Activated T-cell treated with anti-CD3 and anti-CD28 coated beads for 4 hours (primary cell): ENCODE data around the gene SMARCD3.

ENCODE experiments used
- DNase-seq: peaks from one replicate; pipeline ENCODE4 v3.0.0-alpha.2; 2020

Gene SMARCD3

GRCh38 chr7:151272405-151272804 is 23.9 kb upstream of the SMARCD3 start:
- no peak for DNase-seq

- no peak for DNase-seq
Measured at GRCh38 chr7:151271699-151272355, 23.3 kb upstream of the SMARCD3 start.

DNA sequence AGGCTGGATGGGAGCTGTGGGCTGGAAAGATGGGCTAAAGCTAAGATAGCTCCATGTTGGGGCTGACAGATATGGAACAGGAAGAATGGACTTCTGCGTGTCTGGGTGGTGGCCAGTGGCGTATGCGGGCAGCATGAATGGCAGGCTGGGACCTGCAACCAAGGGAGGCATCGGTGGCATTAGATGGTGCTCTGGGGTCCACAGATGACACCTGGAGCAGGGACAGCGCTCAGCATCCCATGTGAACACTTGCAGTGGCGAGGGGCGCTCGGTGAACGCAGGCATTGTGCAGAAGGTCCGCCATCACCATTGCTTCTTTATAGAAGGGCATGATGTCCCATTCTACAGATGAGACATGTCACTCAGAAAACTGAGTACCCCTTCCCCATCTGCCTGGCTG is 21.0 kb upstream of the SMARCD3 start:
- DNase-seq: no peak

GRCh38 chr7:151265351-151265931 is 16.9 kb upstream of the SMARCD3 start:
- no peak for DNase-seq

GRCh38 chr7:151264615-151265014 is 16.1 kb upstream of the SMARCD3 start:
- DNase-seq: no peak

- DNase-seq: no peak
Measured at GRCh38 chr7:151261529-151261928, 13.0 kb upstream of the SMARCD3 start.

DNA sequence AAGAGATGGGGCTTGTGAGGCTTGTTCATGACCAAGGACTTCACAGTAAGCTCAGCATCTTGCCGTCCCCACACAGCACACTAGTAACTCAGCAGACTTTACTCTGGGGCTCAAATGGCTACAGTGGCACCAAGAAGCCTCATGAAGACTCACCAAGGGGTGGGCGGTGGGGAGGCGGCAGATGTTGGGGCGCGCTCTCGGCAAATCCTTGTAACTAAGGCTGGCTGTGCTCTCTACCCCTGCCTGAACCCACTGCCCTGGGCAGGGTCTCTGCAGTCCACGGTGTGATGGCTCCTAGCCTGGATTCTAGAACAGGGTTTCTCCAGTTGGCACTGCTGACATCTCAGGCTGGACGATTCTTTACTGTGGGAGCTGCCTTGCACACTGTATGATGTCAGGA is 12.4 kb upstream of the SMARCD3 start:
- DNase-seq: no peak

DNA sequence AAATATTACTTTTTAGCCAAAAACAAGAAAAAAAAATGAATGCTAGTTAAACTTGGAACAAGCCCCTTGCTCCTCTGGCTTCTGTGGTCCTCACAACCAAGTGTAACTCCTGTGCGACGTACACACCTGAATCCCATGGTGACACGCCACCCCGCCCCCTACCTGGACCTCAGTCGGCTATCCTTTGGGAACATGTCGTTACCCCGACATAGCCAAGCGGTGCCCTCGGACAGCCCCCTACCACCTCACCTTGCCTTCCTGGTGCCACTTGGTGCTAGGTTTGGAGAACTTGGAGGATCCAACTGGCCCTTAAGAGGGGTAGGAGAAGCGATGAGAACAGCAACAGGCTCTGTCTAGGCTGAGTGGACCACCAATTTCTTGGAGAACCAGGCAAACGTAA is 12.0 kb upstream of the SMARCD3 start:
- no peak for DNase-seq

- no peak for DNase-seq
Measured at GRCh38 chr7:151257990-151258389, 9.5 kb upstream of the SMARCD3 start.

DNA sequence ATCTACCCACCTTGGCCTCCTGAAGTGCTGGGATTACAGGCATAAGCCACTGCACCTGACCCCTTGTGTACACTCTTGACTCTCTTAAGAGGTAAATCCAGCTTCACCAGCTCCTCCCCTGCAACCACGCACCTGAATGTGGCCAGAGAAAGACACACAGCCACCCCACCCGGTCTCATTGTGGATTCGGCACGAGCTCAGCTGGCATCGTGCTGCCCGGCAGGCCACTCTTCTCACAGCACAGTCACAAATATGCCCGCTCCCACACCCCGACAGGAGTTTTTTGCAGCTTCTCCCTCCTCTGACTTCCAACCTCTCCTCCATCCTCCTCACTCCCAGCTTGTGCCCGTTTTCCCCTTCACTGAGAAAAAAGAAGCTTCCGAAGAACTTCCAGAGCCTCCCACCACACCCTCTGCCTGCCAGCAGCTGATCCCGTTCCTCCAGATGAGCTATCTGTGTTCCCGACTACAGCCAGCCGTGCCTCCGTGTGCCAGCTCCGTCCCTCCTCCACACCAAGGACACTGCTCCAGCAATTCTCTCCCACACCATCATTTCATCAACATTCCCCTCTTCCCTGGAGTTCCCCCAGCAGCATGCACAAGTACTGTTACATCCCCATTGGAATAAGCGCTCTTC is 8.0 kb upstream of the SMARCD3 start:
- DNase-seq: no peak

- no peak for DNase-seq
Measured at GRCh38 chr7:151255390-151255789, 6.9 kb upstream of the SMARCD3 start.

DNA sequence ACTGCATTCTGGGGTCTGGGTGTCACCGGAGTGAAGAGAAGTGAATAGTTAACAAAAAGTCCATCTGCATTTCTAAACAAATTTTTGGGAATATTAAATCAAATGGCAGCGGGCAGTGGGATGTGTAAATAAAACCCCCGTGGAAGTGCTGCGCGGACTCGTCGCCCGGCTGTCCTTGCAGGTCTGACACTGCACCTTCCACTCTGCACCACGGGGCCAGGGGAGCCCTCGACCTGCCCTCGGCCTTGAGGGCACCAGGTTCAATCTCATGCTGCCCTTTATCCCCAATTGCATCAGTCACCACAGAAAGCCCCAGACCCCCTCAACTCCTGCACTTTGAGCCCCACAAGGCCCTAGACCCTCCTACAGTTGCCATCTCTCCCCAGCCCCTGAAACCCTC is 6.4 kb upstream of the SMARCD3 start:
- DNase-seq: no peak

DNA sequence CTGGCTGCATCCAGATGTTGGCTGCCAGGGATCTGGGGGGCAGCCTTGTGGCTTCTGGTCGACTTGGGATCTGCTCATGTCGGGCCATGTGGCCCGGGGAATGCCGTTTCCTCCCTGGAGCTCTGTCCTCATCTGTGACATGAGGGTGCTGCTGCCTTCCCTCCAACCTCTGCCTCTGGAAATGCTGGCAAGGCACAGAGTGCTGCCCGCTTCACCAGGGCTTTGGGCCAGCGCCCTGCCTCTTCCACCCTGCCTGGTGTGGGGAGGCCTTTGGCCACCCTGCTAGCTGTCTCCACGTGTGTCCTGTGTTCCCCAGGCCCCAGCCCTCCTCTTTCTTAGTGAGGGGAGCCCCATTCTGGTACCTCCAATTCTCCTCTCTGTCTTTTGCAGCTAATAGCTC is 5.8 kb upstream of the SMARCD3 start:
- DNase-seq: no peak

DNA sequence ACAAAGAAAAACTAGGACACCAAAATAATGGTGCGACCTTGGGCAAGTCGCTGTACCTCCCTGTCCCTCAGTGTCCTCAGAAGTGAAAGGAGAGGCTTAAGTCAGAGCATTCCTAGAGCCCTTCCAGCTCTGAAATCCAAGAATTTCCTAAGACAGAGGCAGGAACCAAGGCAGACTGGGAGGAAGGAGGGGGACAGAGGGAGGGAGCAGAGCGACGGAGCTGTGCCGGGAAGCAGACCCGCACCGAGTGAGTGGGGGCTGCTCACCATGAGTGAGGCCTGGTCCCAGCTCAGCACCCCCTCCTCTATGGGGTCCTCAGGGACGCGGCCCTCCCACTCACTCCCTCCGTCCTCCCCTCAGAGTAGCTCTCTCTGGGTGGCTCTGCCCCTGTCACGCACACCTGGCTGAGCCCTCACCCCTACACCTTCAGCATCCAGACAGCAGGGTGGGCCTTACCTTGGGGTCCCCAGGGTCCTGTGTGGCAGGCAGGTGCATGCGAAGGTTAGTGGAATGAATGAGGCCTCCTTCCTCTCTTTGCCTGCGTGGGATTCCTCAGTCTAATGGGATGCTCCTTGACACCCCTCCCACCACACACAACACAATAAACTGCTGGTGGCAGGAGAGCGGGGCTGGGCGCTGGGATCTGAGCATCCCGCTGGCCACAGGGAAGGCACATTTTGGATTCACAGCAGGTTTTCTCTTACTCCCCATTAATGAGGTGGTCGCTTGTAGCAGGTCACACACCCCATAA is 4.6 kb upstream of the SMARCD3 start:
- no peak for DNase-seq

- DNase-seq: no peak
Measured at GRCh38 chr7:151252561-151252835, 4.0 kb upstream of the SMARCD3 start.

DNA sequence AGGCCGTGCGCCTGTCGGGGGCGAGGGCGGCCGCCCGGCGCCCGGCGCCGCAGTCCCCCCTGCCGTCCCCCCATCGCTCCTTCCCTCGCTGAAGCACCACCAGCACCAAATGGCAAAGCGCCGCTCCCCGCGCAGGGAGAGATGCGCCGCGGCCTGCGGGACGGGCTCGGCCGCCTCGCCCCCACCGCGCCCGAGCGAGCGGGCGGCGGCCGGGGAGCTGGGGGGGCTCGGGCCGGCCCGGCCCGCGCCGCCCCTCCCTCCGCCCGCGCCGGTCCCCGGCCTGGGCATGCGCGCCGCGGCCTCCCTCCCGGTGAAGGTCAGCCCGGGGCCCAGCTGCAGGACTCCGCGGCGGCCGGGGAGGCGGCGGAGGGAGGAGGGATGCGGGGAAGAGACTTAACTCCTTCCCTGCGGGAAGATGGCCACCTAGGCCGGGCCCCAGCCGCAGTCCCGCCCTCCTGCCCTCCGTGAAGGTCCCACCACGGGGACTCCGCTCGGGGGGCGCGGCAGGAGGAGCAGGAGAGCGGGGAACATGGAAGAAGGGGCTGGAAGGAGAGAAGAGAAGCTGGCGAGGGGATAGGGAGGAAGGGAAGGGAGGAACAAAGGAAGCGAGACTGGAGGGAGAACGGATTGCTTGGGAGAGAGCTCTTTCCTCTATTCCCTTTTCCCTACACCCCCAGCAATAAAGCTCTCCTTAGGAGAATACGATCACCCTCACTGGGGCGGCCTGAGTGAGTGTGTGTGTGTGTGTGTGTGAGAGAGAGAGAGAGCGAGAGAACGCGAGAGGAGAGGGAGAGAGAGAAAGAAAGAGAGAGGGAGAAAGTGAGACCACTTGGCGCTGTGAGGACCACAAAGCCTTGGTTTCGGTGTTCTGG is 3.4 kb upstream of the SMARCD3 start:
- DNase-seq: no peak

DNA sequence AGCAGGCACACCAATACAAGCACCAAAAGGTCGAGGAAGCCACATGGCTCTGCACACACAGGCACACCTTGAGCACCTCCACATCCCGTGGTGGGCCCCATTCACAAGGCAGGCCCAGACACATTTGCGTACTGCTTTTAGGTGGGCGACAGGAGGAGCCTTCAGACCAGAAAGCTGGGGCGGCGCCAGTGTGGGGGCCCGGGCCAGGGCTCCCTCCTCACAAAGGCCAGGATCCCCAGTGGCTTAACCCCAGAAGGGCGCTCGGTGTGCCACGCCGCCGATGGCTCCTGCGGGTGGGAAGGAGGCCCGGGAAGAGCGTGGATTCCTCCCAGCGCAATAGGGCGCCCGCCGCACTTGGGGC is 2.8 kb upstream of the SMARCD3 start:
- DNase-seq: no peak

DNA sequence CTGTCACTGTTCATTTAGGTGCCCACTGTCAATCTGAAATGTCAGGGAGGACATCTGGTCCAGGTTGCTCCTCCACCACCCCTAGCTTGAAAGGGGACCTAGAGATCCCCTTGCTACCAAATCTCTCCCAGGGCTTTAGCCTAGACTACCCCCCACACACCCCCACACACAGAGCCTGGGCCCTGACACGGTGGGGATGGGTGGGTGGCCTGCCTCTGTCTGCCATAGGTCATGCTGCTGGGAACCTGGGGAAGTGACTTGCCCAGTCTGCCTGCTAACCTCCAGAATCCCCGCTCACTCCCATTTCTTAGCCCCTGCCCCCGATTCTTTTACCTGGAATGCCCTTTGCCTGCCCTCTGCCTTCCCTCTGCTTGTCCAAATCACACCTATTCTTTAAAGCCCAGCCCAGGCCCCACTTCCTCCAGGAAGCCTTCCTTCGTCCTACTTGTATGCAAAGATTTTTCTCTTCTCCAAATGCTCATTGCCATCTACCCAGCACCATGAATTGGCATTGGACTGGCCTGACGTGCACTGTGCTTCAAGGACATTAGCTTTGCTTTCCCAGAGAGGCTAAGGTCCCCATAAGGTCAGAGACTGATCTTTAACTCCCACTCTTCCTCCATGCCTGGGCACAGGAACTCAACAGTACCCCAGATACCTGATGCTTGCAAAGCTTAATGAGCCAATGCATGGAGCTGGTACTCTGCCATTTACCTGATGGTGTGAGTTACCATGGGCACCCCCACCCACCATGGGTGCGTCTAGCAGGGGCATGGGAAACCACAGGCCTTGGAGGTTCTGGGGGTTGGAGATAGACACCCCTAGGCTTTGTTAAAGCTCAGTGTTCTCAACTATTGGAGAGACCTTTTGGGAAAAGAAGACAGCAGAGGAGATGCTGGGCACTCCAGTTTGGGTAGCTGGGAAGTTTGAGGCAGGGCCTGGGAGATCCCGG is 2.0 kb upstream of the SMARCD3 start:
- no peak for DNase-seq

- DNase-seq: no peak
Measured at GRCh38 chr7:151249732-151250072, 1.2 kb upstream of the SMARCD3 start.

- no peak for DNase-seq
Measured at GRCh38 chr7:151249034-151249731, 689 bp upstream of the SMARCD3 start.

- no peak for DNase-seq
Measured at GRCh38 chr7:151247611-151248345, 716 bp downstream of the SMARCD3 start.
